Keratinocyte (primary cell): ENCODE measurements around the gene TM2D1. TPM values are rescaled to one million over a fixed set of nuclear protein-coding genes. Genes with fewer than 3 reads are reported as not detected.

Experiments used
- DNase-seq: peaks from one replicate; pipeline ENCODE4 v3.0.0-alpha.2; 2011; ENCODE audit warnings: low read depth, missing footprints, low spot score
- FAIRE-seq: peaks from 2 replicates; lab custom pipeline; 2011; peaks lifted over from hg19 to GRCh38; lab: Jason Lieb, UNC
- H2AFZ ChIP-seq: 2 replicates; pipeline ENCODE4 v1.6.0; 2012; ENCODE audit warnings: low read length, control low read depth, inconsistent platforms; ENCODE audit not compliant: control insufficient read depth
- H3K27ac ChIP-seq: 2 replicates; pipeline ENCODE4 v1.5.1; 2011; ENCODE audit warnings: low read length; ENCODE audit not compliant: control insufficient read depth, insufficient read depth
- H3K27me3 ChIP-seq: 3 replicates; pipeline ENCODE4 v1.6.0; 2011; ENCODE audit warnings: low read length; ENCODE audit not compliant: control insufficient read depth, insufficient read depth; ENCODE audit errors: extremely low read depth
- H3K36me3 ChIP-seq, 2 experiments: 2 replicates in 1 of 2; 3 replicates in 1 of 2; pipeline ENCODE4 v1.5.1; 2011; ENCODE audit warnings: low read length in 2 of 2, mild to moderate bottlenecking in 1 of 2; ENCODE audit not compliant: control insufficient read depth in 2 of 2, insufficient read depth in 2 of 2; ENCODE audit errors: extremely low read depth in 1 of 2
- H3K4me1 ChIP-seq: 3 replicates; pipeline ENCODE4 v1.5.1; 2011; ENCODE audit warnings: low read length; ENCODE audit not compliant: control insufficient read depth, insufficient read depth; ENCODE audit errors: extremely low read depth
- H3K4me2 ChIP-seq: 3 replicates; pipeline ENCODE4 v1.6.0; 2011; ENCODE audit warnings: low read depth, low read length; ENCODE audit not compliant: control insufficient read depth, insufficient read depth; ENCODE audit errors: extremely low read depth
- H3K4me3 ChIP-seq, 3 experiments: fragments of 200-600 bp in 1 of 3; sonication (generic) in 1 of 3; 2 replicates in 2 of 3; 3 replicates in 1 of 3; pipeline ENCODE4 v1.5.1; 2011 to 2016; ENCODE audit warnings: low read length in 3 of 3, mild to moderate bottlenecking in 3 of 3, control low read depth in 2 of 3, inconsistent platforms in 1 of 3, low read depth in 1 of 3, mixed read lengths in 1 of 3, mixed run types in 1 of 3, moderate library complexity in 1 of 3; ENCODE audit not compliant: control insufficient read depth in 2 of 3, insufficient read depth in 2 of 3; ENCODE audit errors: extremely low read depth in 1 of 3
- H3K79me2 ChIP-seq: 2 replicates; pipeline ENCODE4 v1.6.0; 2012; ENCODE audit warnings: low read length; ENCODE audit not compliant: control insufficient read depth, insufficient read depth
- H3K9ac ChIP-seq: 3 replicates; pipeline ENCODE4 v1.6.0; 2011; ENCODE audit warnings: low read length; ENCODE audit not compliant: control insufficient read depth, insufficient read depth; ENCODE audit errors: extremely low read depth
- H3K9me1 ChIP-seq: 3 replicates; pipeline ENCODE4 v1.6.0; 2011; ENCODE audit warnings: low read length; ENCODE audit not compliant: control insufficient read depth, insufficient read depth; ENCODE audit errors: extremely low read depth
- H3K9me3 ChIP-seq: 2 replicates; pipeline ENCODE4 v1.5.1; 2012; ENCODE audit warnings: low read depth, low read length; ENCODE audit not compliant: control insufficient read depth
- H4K20me1 ChIP-seq: 3 replicates; pipeline ENCODE4 v1.6.0; 2011; ENCODE audit warnings: low read length; ENCODE audit not compliant: control insufficient read depth, insufficient read depth; ENCODE audit errors: extremely low read depth
- CTCF ChIP-seq, 3 experiments: IDR thresholded peaks in 1 of 3; conservative IDR thresholded peaks in 1 of 3; optimal IDR thresholded peaks in 1 of 3; 2 replicates in 2 of 3; 3 replicates in 1 of 3; pipeline versions ENCODE3 to v1.5.1; 2011; ENCODE audit warnings: low read length in 3 of 3, mild to moderate bottlenecking in 3 of 3, moderate library complexity in 2 of 3, control low read depth in 1 of 3, inconsistent platforms in 1 of 3; ENCODE audit not compliant: insufficient read depth in 2 of 3; ENCODE audit errors: extremely low read depth in 1 of 3
- EZH2 ChIP-seq: IDR thresholded peaks from one replicate; pipeline ENCODE4 v1.6.1; 2012; ENCODE audit warnings: inconsistent platforms, mild to moderate bottlenecking, low read length, moderate library complexity
- dilution Hi-C: fragments of 300-500 bp; cut with MboI; formaldehyde crosslinking; loops from one replicate; pipeline ENCODE4 v1.7.0; 2020; ENCODE audit warnings: low sequenced_read_pairs; ENCODE audit not compliant: extremely low pct_ligation_motif_present
- polyA plus RNA-seq, 5 experiments: library from polyadenylated mRNA; depleted of rRNA in 3 of 5; stranded (reverse) in 3 of 5; stranded (forward) in 1 of 5; unstranded in 1 of 5; fragments of >200 nt; gene quantifications; 1 replicate in 1 of 5; 2 replicates in 3 of 5; 3 replicates in 1 of 5; pipeline versions ENCODE4 v1.2.1 to v1.2.3, GENCODE V29; 2011 to 2012; ENCODE audit warnings: missing spikeins in 2 of 5, low read depth in 1 of 5, low replicate concordance in 1 of 5

TM2D1 gene
- polyA plus RNA-seq, 1 donor (not counting 4 experiments of a cell fraction or from before 2014, with no cell fraction given): 70.2 TPM

- dilution Hi-C loops: no loop called here
- H3K4me3 ChIP-seq: no peak overlapping the region
- DNase-seq: no peak
- no peaks in the 10 kb centered on the region for H3K27me3 ChIP-seq
- no peak overlapping the region for H3K27ac ChIP-seq
- H3K9ac ChIP-seq: no peak overlapping the region
- H3K4me2 ChIP-seq: no peak overlapping the region
- no peak for FAIRE-seq
- TF ChIP-seq EZH2 (no peak), CTCF (optimal IDR thresholded peaks at IDR 0.05 in 1 of 3, IDR thresholded peaks at IDR 0.05 in 1 of 3, conservative IDR thresholded peaks at IDR 0.05 in 1 of 3; ENCODE audit: extremely low read depth in 1 of 3, insufficient read depth in 2 of 3, low read length in 3 of 3) (no peak)
- H3K9me1 ChIP-seq: no peaks in the 10 kb centered on the region
- no peaks in the 10 kb centered on the region for H4K20me1 ChIP-seq
- peaks cover 3% of the 10 kb centered on the region for H3K4me1 ChIP-seq
- peaks cover 0 to 1% of the 10 kb centered on the region in 2 experiments for H3K36me3 ChIP-seq
- no peaks in the 10 kb centered on the region for H3K9me3 ChIP-seq
- H2AFZ ChIP-seq: no peak overlapping the region
- no peaks in the 10 kb centered on the region for H3K79me2 ChIP-seq
These were observed 50.7 kb downstream of the TM2D1 start for GRCh38 chr1:61674221-61674620.

- no peak overlapping the region for H3K4me2 ChIP-seq
- H2AFZ ChIP-seq: no peak overlapping the region
- no peak overlapping the region for H3K27ac ChIP-seq
- H4K20me1 ChIP-seq: no peaks in the 10 kb centered on the region
- dilution Hi-C loops: no loop called here
- H3K9me3 ChIP-seq: no peaks in the 10 kb centered on the region
- DNase-seq (no peak), FAIRE-seq (no peak)
- H3K27me3 ChIP-seq: no peaks in the 10 kb centered on the region
- TF ChIP-seq EZH2 (no peak), CTCF (optimal IDR thresholded peaks at IDR 0.05 in 1 of 3, IDR thresholded peaks at IDR 0.05 in 1 of 3, conservative IDR thresholded peaks at IDR 0.05 in 1 of 3; ENCODE audit: extremely low read depth in 1 of 3, insufficient read depth in 2 of 3, low read length in 3 of 3) (no peak)
- no peaks in the 10 kb centered on the region for H3K9me1 ChIP-seq
- no peak overlapping the region for H3K9ac ChIP-seq
- no peaks in the 10 kb centered on the region for H3K79me2 ChIP-seq
- H3K4me1 ChIP-seq: peaks cover 3% of the 10 kb centered on the region
- H3K36me3 ChIP-seq: no peaks in the 10 kb centered on the region
- H3K4me3 ChIP-seq: no peak overlapping the region
These were observed 52.6 kb downstream of the TM2D1 start for GRCh38 chr1:61672376-61672775.
